Gastroesophageal sphincter (tissue), 3 donors: ENCODE results near the gene VIM.

Source experiments
- CTCF ChIP-seq, 4 experiments: fragments of 200-600 bp in 2 of 4; fragments of 450-650 bp in 2 of 4; sonication (generic) in 1 of 4; IDR thresholded peaks; one replicate each; pipeline ENCODE4 v1.5.1; 2017 to 2019; ENCODE audit warnings: antibody characterized with exemption in 4 of 4, mild to moderate bottlenecking in 2 of 4, moderate library complexity in 2 of 4
- EP300 ChIP-seq: sonication (generic); formaldehyde crosslinking; IDR thresholded peaks from one replicate; pipeline ENCODE4 v1.6.1; 2017; ENCODE audit warnings: antibody characterized with exemption, mild to moderate bottlenecking
- POLR2AphosphoS5 ChIP-seq: sonication (generic); formaldehyde crosslinking; IDR thresholded peaks from one replicate; pipeline ENCODE4 v1.6.1; 2017; ENCODE audit warnings: antibody characterized with exemption

- TF ChIP-seq CTCF (IDR thresholded peaks at IDR 0.05), result no peak
- no peak for TF ChIP-seq EP300
- no peak for TF ChIP-seq POLR2AphosphoS5
These were observed 10.3 kb upstream of the VIM start for GRCh38 chr10:17217631-17218232.
